GM08714 (cell line): ENCODE results near the gene CPOX.

Experiments used
- H3K4me3 ChIP-seq: fragments of 200-500 bp; sonication (Bioruptor generic); 2 replicates; pipeline ENCODE4 v1.5.1; 2014; ENCODE audit warnings: mild to moderate bottlenecking, low read length, inconsistent platforms
- ZNF274 ChIP-seq: IDR thresholded peaks from 2 replicates; pipeline ENCODE4 v1.6.1; 2012; ENCODE audit warnings: mild to moderate bottlenecking, low read depth, low read length

Gene CPOX

DNA sequence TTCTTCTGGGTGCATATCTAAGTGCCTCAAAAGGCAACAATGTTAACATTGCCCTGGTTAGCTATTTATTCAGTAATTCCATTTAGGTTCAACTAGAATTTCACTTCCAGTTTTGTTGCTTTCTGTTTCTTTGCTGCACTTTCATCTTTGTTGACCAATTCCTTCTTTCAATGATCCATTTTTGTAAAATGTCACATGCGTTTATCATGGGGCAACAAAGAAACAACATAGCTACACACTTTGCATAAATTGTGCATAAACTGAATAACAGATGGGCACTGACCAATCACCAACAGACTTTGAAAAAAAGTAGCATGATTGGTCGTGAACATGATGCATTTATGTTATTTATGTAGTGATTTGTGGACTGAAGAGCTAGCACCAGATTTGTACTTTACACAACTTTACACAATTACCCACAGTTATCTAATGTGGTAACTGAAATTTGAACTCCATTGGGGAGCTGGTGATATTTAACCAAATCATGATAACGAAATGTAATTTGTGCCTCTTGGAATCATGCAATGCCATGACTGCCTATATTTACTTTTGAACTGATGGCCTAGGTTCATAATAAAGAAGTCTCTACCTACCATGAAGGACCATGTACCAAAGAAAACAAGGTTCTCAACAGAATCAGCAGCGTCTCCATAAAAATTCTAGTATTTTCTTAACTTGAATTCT is 7.1 kb upstream of the CPOX start:
- no peak for TF ChIP-seq ZNF274
- no peak overlapping the region; the same call in 1 of the 2 replicates for H3K4me3 ChIP-seq

DNA sequence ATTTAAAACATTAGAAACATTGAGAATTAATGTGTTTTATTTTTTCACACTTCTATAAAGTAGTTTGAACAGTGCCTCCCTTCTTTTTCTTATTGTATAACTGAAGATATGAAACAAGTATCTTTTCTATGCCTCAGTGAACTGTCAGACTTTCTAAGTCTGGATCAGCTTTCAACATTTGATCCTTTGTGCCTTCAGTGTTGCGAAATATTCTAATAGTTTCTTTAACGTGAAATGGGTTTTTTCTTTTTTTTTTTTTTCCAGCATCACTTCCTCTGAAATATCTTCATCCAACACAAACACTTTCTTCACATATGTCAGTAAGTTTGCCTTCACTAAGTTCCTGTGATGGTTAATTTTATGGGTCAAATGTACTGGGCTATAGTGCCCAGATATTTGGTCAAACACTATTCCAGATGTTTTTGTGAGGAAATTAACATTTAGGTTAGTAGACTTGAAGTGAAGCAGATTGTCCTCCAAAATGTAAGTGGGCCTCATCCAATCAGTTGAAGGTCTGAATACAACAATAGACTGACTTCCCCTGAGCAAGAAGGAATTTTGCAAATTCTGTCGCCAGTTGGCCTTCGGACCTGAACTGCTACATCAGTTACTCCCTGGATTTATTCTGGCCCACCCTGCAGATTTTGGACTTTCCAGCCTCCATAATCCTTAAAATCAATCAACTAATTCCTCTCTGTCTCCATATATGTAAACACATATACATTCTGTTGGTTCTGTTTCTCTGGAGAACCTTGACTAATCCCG is 6.4 kb upstream of the CPOX start:
- peak overlapping the region; percentile 46; the same call in 1 of the 2 replicates for H3K4me3 ChIP-seq
- TF ChIP-seq ZNF274: no peak

DNA sequence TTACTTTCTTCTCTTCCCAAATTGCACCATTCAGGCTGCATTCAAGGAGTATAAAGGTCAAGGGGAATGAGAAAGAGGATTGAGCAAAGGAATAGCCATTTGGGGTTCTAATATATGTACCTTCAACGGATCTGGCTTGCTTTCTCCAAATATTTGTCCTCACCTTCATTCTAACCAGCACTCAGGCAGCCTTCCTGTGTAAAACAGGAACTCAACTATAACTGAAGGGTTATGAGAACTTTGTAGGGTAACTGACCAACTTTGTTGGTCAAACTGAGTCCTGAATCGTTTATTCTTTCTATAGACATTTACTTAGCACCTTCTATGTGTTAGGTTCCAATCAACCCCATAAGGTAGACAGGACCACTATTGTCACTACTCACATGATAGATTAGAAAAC is 5.1 kb upstream of the CPOX start:
- TF ChIP-seq ZNF274: no peak
- no peak overlapping the region for H3K4me3 ChIP-seq

DNA sequence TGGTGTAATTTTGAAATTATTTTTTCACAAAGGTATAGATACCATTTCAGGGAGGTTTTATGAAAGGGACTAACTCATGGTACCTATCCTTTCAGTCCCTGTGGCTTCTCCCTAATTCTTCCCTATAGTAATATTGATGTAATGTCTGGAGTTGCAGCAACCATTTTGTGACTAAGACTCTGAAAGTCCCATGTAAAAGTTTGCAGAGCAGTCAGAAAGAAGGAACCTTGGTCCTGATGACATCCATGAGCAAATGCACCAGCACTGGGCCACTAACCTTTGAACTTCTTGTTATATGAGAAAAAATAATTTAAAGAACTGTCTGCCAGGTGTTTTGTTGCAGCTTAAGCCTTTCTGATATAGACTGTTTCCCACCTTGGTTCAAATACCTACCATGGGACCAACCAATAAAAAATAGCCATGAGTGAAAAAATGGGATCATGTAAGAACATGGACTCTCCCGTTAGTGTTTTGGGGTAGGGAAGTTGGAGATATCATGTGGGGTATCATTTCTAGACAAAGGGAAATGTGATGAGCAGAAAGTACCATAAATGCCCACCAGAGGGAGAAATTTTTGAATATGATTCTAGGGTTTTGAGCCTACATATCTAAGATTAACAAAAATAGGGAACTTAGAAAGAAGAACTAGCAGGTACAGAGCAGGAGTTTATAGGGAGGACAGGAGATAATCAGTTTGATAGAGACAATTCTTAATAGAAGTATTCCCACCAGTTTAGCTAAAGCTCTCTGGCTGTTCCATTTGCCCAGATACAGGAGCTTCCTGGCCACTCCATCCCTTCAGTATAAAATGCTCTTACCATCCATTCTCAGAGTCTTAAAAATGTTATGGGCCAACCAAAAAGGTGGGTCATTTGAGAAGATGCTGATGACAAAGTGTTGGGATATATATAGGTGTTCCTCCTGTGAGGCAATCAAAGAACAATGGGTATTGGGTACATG is 3.4 kb upstream of the CPOX start:
- no peak for TF ChIP-seq ZNF274
- H3K4me3 ChIP-seq: no peak overlapping the region

DNA sequence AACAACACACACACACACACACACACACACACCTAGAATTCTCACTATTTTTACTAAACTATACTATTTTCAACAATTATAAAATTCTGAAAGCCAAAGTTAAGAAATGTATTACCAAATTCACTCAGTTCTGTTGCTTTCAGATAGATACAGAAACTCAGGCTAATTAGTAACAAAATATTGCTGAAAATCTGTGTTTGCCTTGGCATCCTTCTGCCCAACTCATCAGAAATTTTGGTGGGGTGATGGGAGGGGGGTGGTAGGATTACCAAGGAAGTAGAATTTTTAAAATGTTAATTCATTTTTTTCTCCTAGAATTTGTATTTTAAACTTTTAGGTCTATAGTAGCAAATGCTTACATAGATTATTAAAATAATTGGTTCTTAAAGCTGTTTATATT is 2.7 kb upstream of the CPOX start:
- H3K4me3 ChIP-seq: no peak overlapping the region
- no peak for TF ChIP-seq ZNF274

DNA sequence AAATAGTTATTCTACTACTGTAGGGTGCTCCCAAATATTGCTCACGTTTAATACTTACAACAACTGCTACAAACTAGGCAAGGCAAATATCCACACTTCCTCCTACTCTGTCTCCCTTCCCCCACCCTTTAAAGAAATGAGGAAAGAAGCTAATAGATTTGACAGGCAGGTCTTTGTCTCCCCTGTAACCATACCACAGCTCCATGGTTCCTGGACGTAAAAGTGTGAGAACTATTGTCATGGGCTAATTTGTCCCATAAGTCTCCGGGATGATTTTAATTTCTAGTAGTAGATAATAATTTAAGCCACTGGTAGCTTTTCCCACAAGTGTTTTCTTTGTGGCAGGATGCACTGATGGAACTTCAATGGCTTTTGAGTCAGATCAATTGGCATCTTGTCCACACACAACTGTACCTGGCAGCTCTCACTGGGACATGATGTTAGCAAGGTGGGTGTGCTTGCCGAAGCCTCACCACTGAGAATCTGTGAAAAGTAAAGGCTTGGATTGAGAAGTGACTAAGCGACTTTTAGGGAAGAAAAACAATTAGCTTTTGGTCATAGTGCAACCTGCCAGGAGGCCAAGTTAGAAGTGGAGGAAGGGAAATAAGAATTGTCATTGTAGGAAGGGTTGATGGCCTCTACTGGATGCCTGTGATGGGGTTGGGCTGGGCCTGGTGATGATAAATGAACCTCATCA is 1.4 kb upstream of the CPOX start:
- no peak for TF ChIP-seq ZNF274
- no peak overlapping the region for H3K4me3 ChIP-seq

DNA sequence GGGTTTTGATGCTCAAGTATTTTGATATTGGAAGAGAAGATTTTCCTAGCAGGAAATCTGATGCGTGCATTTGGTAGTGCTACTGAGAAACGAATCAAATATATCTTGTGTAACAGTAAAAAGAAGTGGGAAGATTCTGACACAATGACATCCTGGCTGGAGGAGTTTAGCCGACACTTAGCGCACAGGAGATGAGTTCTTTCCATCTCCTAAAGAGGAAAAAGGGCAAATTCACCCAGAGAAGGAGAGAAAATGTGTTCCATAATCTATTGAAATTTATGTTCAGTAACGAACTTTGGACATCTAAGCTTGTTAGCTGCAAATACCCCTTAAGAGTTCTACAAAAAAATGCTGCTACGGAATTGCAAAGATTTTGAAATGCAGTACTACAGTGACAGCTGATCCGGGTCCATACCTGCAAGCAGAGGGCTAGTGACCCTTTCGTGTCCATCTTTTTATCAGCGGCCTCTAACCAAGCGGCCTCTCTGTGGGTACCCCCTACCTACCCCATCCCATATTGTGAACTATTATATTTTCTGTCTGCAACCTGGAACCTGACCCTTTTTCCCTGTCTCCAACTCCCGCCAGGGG is 971 bp downstream of the CPOX start:
- TF ChIP-seq ZNF274: no peak

GRCh38 chr3:98589331-98590036 is 3.9 kb downstream of the CPOX start:
- no peak overlapping the region for H3K4me3 ChIP-seq
- no peak for TF ChIP-seq ZNF274

More for the DNA sequence above, 971 bp downstream of the CPOX start:
- peak overlapping the region; percentile 85 for H3K4me3 ChIP-seq

DNA sequence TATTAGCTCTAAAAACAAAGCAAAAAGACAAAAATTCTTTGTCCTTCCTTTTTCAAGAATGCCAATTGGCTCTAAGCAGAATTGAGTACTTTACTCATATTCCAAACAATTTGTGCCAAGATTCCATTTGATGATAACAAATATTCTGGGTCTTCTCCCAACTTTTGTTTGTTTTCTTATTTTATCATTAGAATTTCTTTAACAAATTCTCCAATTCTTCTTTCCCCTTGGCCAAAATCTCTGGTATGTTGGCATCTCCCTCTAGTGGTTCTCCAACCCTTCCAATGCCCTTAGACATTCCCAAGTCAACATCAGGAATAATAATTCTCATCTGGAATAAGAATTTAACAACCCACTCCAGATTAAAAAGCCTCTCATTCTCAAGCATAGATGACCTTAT is 5.3 kb downstream of the CPOX start:
- TF ChIP-seq ZNF274: no peak
- no peak overlapping the region for H3K4me3 ChIP-seq

- no peak overlapping the region for H3K4me3 ChIP-seq
- no peak for TF ChIP-seq ZNF274
These were observed 5.8 kb downstream of the CPOX start for GRCh38 chr3:98587654-98588053.

GRCh38 chr3:98584547-98584946 is 8.9 kb downstream of the CPOX start:
- TF ChIP-seq ZNF274: no peak
- H3K4me3 ChIP-seq: no peak overlapping the region

GRCh38 chr3:98583766-98584165 is 9.6 kb downstream of the CPOX start:
- no peak overlapping the region for H3K4me3 ChIP-seq
- no peak for TF ChIP-seq ZNF274

DNA sequence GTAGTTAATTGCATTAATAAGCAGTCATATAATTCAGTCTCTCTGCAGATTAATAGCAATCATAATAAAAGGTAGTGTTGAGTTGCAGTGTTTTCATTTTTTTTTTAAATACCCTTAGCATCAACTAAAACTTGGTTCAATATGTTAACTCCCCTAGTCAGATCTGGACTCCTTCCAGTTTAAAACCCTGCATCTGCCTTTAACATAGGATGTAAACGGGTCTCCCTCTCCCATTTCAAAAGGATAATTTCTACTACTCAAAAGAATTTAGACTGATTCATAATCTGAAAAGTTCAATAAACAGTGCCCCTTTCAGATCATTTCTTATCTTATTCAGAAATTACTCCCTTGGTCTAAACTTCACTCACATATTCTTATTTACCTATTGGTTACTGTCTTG is 11.4 kb downstream of the CPOX start:
- no peak for TF ChIP-seq ZNF274
- no peak overlapping the region for H3K4me3 ChIP-seq
